Smooth muscle cell (in vitro differentiated cells): Measurements from ENCODE around the gene RETREG3. TPM values are rescaled to one million over a fixed set of nuclear protein-coding genes. Genes with fewer than 3 reads are reported as not detected.

Source experiments
- DNase-seq: peaks from one replicate; lab custom pipeline; 2025; ENCODE audit not compliant: unreplicated experiment; lab: John Stamatoyannopoulos, UW
- H2AFZ ChIP-seq: fragments of 200-600 bp; sonication (generic); 2 replicates; pipeline ENCODE4 v1.6.0; 2016; ENCODE audit warnings: antibody characterized with exemption, low read depth, mild to moderate bottlenecking
- H3F3A ChIP-seq: fragments of 200-600 bp; sonication (generic); 2 replicates; pipeline ENCODE4 v1.6.0; 2017; ENCODE audit warnings: antibody characterized with exemption, low read depth
- H3K27ac ChIP-seq: fragments of 200-600 bp; sonication (generic); 2 replicates; pipeline ENCODE4 v1.5.1; 2016; ENCODE audit warnings: low read depth, mild to moderate bottlenecking
- H3K27me3 ChIP-seq: fragments of 200-600 bp; sonication (generic); 2 replicates; pipeline ENCODE4 v1.6.1; 2016; ENCODE audit warnings: low read depth, mild to moderate bottlenecking
- H3K36me3 ChIP-seq: fragments of 200-600 bp; sonication (generic); 2 replicates; pipeline ENCODE4 v1.5.1; 2016; ENCODE audit warnings: low read depth
- H3K4me1 ChIP-seq: fragments of 200-600 bp; sonication (generic); 2 replicates; pipeline ENCODE4 v1.5.1; 2016; ENCODE audit warnings: low read depth
- H3K4me2 ChIP-seq: fragments of 200-600 bp; sonication (generic); 2 replicates; pipeline ENCODE4 v1.6.0; 2016; ENCODE audit warnings: mild to moderate bottlenecking
- H3K4me3 ChIP-seq: fragments of 200-600 bp; sonication (generic); 2 replicates; pipeline ENCODE4 v1.5.1; 2016; ENCODE audit warnings: mild to moderate bottlenecking
- H3K79me2 ChIP-seq: fragments of 200-600 bp; sonication (generic); 2 replicates; pipeline ENCODE4 v1.6.0; 2016; ENCODE audit warnings: low read depth, mild to moderate bottlenecking
- H3K9ac ChIP-seq: fragments of 200-600 bp; sonication (generic); 2 replicates; pipeline ENCODE4 v1.6.0; 2016; ENCODE audit warnings: low read depth
- H3K9me3 ChIP-seq: fragments of 200-600 bp; sonication (generic); replicated peaks from 2 replicates; pipeline ENCODE4 v1.5.1; 2016; ENCODE audit warnings: low read depth
- H4K20me1 ChIP-seq: fragments of 200-600 bp; sonication (generic); 2 replicates; pipeline ENCODE4 v1.6.0; 2016; ENCODE audit warnings: low read depth
- WGBS: methylation state at CpG from one replicate; pipeline ENCODE4 v1.1.7; 2016; ENCODE audit warnings: low lambda C conversion rate; 5-methylcytosine and 5-hydroxymethylcytosine counted together
- polyA plus RNA-seq: library from polyadenylated mRNA; unstranded; fragments of >200 nt; fragmentation: Nextera tagmentation; extraction: Ambion mirVana; gene quantifications from 2 replicates; pipeline ENCODE4 v1.2.1, GENCODE V29; 2016
- total RNA-seq: library from RNA; depleted of rRNA; stranded (reverse); fragments of >200 nt; gene quantifications from 2 replicates; pipeline ENCODE4 v1.2.3, GENCODE V29; 2014
- TF ChIP-seq, protein P1 (sequence below): fragments of 200-600 bp; sonication (generic); IDR thresholded peaks from 2 replicates; pipeline ENCODE4 v1.5.1; 2017; ENCODE audit warnings: borderline replicate concordance, mild to moderate bottlenecking, antibody characterized with exemption; ENCODE audit not compliant: insufficient read depth, poor library complexity, severe bottlenecking

The RETREG3 gene
- total and polyA plus RNA-seq, 2 experiments from 2014 or later, result 32.6 to 40.4 TPM

DNA sequence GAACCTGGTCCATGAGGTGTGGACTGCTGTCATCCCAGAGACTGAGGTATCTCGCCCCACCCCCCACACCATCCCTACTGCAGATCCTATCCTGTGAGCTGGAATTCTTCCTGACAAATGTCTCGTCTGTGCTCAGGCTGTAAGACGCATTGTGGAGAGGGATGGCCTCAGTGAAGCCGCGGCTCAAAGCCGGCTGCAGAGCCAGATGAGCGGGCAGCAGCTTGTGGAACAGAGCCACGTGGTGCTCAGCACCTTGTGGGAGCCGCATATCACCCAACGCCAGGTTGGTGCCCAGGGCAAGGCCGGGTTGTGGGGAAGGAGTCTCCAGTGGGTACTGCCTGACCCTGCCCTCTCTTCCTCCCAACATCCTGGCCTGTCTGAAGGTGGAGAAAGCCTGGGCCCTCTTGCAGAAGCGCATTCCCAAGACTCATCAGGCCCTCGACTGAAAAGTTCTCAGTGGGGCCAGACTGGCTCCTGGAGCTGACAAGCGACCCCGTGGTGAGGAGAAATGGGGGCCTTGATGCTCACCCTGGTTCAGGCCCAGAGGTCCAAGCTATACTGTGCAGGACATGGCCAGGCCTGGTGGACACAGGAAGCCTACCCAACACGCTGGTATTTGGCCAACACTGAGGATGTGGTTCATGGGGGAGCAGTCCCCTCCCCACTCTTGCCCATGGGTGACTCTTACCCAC is 43.5 kb downstream of the RETREG3 start:
- peak overlapping the region; percentile 51 for H3K27ac ChIP-seq
- peaks cover 13% of the 10 kb centered on the region for H3F3A ChIP-seq
- H3K36me3 ChIP-seq, result peaks cover 3% of the 10 kb centered on the region
- no peaks in the 10 kb centered on the region for H3K9me3 ChIP-seq
- H3K9ac ChIP-seq, result no peak overlapping the region
- peaks cover 30% of the 10 kb centered on the region for H3K79me2 ChIP-seq
- peaks cover 14% of the 10 kb centered on the region for H3K4me1 ChIP-seq
- TF ChIP-seq, protein P1, sequence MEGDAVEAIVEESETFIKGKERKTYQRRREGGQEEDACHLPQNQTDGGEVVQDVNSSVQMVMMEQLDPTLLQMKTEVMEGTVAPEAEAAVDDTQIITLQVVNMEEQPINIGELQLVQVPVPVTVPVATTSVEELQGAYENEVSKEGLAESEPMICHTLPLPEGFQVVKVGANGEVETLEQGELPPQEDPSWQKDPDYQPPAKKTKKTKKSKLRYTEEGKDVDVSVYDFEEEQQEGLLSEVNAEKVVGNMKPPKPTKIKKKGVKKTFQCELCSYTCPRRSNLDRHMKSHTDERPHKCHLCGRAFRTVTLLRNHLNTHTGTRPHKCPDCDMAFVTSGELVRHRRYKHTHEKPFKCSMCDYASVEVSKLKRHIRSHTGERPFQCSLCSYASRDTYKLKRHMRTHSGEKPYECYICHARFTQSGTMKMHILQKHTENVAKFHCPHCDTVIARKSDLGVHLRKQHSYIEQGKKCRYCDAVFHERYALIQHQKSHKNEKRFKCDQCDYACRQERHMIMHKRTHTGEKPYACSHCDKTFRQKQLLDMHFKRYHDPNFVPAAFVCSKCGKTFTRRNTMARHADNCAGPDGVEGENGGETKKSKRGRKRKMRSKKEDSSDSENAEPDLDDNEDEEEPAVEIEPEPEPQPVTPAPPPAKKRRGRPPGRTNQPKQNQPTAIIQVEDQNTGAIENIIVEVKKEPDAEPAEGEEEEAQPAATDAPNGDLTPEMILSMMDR, result no peak
- H3K27me3 ChIP-seq, result no peaks in the 10 kb centered on the region
- no peak overlapping the region for H3K4me3 ChIP-seq
- no peak overlapping the region for H2AFZ ChIP-seq
- 93% methylated on average over 16 of the region's 16 CpGs for WGBS
- DNase-seq, result no peak
- H3K4me2 ChIP-seq, result no peak overlapping the region
- no peaks in the 10 kb centered on the region for H4K20me1 ChIP-seq

DNA sequence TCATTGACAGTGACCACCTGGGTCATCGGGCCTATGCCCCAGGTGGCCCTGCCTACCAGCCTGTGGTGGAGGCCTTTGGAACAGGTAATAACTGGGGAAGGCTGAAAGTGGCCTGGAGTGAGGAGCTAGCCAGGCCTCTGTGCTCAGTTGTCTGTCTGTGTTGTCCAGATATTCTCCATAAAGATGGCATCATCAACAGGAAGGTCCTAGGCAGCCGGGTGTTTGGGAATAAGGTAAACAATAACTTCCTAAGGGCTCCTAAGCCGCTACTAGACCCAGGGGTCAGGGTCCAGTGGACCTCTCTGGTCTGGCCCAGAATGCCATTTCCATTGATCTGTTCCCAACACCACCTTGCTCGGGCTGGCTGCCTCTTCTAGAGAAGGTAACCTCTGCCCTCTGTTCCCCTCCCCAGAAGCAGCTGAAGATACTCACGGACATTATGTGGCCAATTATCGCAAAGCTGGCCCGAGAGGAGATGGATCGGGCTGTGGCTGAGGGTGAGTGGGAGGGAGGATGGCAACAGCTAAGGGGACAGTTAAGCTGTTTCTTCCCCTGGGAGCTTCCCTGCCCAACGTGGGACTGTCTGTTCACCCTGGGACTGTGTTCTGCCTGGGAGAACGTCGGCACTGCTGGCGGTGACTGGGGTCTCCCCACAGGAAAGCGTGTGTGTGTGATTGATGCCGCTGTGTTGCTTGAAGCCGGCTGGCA is 44.2 kb downstream of the RETREG3 start:
- 96% methylated on average over 15 of the region's 15 CpGs for WGBS
- Histone ChIP-seq H2AFZ (no peak overlapping the region), H3F3A (peaks cover 13% of the 10 kb centered on the region), H3K4me1 (peaks cover 14% of the 10 kb centered on the region), H3K9ac (no peak overlapping the region), H3K4me2 (no peak overlapping the region), H4K20me1 (no peaks in the 10 kb centered on the region), H3K4me3 (no peak overlapping the region), H3K9me3 (no peaks in the 10 kb centered on the region), H3K27ac (no peak overlapping the region), H3K36me3 (no peaks in the 10 kb centered on the region), H3K79me2 (peaks cover 30% of the 10 kb centered on the region), H3K27me3 (no peaks in the 10 kb centered on the region)
- no peak for DNase-seq
- TF ChIP-seq, protein P1, result no peak

DNA sequence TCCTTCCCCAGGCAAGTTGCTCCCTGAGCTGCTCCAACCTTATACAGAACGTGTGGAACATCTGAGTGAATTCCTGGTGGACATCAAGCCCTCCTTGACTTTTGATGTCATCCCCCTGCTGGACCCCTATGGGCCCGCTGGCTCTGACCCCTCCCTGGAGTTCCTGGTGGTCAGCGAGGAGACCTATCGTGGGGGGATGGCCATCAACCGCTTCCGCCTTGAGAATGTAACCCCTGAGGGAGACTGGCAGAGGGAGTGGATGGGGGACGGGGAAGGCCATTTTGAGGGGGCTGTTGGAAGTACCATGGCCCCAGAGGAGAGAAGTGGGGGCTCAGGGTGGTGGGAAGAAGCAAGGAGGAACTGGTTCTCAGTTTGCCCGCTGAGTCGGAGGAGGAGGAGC is 45.2 kb downstream of the RETREG3 start:
- H3K9me3 ChIP-seq, result no peaks in the 10 kb centered on the region
- TF ChIP-seq, protein P1, result no peak
- H3K4me3 ChIP-seq, result no peak overlapping the region
- peaks cover 14% of the 10 kb centered on the region for H3K4me1 ChIP-seq
- DNase-seq, result no peak
- no peaks in the 10 kb centered on the region for H3K36me3 ChIP-seq
- H3F3A ChIP-seq, result peaks cover 13% of the 10 kb centered on the region
- H3K27ac ChIP-seq, result no peak overlapping the region
- 94% methylated on average over 9 of the region's 9 CpGs for WGBS
- no peak overlapping the region for H2AFZ ChIP-seq
- no peaks in the 10 kb centered on the region for H3K27me3 ChIP-seq
- no peak overlapping the region for H3K4me2 ChIP-seq
- H3K9ac ChIP-seq, result no peak overlapping the region
- H4K20me1 ChIP-seq, result no peaks in the 10 kb centered on the region
- peaks cover 30% of the 10 kb centered on the region for H3K79me2 ChIP-seq
